ENCODE measurements around the gene ING5.

The ING5 gene

DNA sequence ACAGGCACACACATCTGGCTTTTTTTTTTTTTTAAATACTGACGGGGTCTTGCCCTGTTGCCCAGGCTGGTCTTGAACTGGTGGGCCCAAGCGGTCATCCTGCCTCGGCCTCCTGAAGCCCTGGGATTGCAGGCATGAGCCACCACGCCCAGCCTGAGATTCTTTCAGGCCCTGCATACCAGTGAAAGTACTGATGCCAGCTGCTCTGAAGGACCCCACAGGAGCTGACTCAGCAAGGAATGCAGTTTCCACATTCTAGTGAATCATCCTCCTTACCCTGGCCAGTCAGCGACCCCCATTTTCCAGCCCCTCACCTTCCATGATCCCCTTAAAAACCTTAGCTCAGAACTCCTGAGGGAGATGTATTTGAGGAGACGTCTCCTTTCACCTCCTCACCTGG, 9.4 kb upstream of the ING5 start:
- Histone ChIP-seq H3K4me3 (ENCODE audit: low read depth, low read length) (no peak overlapping the region), H3K27me3 (ENCODE audit: control insufficient read depth, insufficient read depth, low read length) (no peaks in the 10 kb centered on the region), H3K9ac (ENCODE audit: low read depth, low read length) (no peak overlapping the region), H3K36me3 (ENCODE audit: control insufficient read depth, insufficient read depth, low read length) (peaks cover 8% of the 10 kb centered on the region), H3K9me3 (ENCODE audit: control insufficient read depth, insufficient read depth, low read length) (no peaks in the 10 kb centered on the region), H3K4me1 (ENCODE audit: control insufficient read depth, insufficient read depth, low read length) (peaks cover 2% of the 10 kb centered on the region)

GRCh38 chr2:241695651-241696050, 6.2 kb upstream of the ING5 start:
- Histone ChIP-seq H3K9ac (ENCODE audit: low read depth, low read length) (no peak overlapping the region), H3K4me1 (ENCODE audit: control insufficient read depth, insufficient read depth, low read length) (no peaks in the 10 kb centered on the region), H3K4me3 (ENCODE audit: low read depth, low read length) (no peak overlapping the region), H3K27me3 (ENCODE audit: control insufficient read depth, insufficient read depth, low read length) (no peaks in the 10 kb centered on the region), H3K9me3 (ENCODE audit: control insufficient read depth, insufficient read depth, low read length) (no peaks in the 10 kb centered on the region), H3K36me3 (ENCODE audit: control insufficient read depth, insufficient read depth, low read length) (peaks cover 3% of the 10 kb centered on the region)

DNA sequence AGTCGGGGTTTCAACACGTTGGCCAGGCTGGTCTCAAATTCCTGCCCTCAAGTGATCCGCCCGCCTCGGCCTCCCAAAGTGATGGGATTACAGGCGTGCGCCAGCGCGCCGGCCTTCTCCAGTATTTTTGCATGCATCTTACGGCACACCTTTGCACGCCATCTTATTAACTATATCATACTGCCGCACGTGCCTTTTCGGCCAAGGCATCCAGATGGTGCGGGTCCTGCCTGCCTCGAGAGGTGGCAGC, 765 bp upstream of the ING5 start:
- peaks cover 3% of the 10 kb centered on the region for H3K4me1 ChIP-seq (ENCODE audit: control insufficient read depth, insufficient read depth, low read length)

DNA sequence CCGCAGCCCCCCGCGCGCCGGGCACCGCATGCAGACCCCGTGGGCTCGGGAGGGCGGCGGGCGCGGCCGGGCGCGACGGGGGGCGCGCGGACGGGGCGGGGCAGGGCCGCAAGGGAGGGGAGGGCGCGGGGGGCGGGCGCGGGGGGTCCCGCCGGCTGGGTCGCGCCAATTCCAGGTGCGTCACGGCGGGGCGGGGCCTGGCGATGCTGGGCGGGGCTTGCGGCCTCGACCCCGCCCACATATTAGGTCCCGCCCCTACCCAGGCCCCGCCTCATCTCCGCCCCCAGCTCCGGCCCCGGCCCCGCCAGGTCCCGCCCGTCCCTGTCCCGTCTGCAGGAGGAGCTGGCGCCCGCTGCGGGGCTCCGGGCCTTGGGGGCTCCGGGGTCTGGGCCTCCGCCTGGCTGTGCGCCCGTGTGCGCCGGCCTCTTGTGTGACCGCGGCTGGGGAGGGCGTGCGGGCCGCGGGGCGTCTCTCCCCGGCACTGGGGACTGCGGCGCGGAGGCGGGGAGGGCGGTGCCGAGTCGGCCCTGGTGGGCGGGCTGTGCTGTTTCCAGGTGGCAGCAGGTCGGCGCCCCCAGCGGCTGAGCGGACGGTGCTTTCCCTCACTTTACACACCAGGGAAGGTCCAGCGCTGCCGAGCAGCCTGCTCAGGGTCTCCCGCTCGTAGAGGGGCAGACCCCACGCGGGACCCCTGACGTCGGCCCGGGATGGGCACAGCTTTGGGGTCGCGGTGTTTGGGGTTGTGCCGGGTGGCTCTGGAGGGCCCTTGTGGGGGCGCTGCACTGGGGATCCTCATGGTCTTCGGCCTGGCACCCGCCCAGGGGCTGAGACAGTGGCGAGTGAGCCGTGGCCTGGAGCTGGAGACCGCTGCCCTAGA, 554 bp downstream of the ING5 start:
- Histone ChIP-seq H3K36me3 (ENCODE audit: control insufficient read depth, insufficient read depth, low read length) (peaks cover 15% of the 10 kb centered on the region), H3K4me3 (ENCODE audit: low read depth, low read length) (peak overlapping the region; percentile 70), H3K9ac (ENCODE audit: low read depth, low read length) (peak overlapping the region; percentile 60), H3K9me3 (ENCODE audit: control insufficient read depth, insufficient read depth, low read length) (no peaks in the 10 kb centered on the region), H3K4me1 (ENCODE audit: control insufficient read depth, insufficient read depth, low read length) (peaks cover 3% of the 10 kb centered on the region), H3K27me3 (ENCODE audit: control insufficient read depth, insufficient read depth, low read length) (no peaks in the 10 kb centered on the region)

More for the DNA sequence above, 765 bp upstream of the ING5 start:
- no peaks in the 10 kb centered on the region for H3K9me3 ChIP-seq (ENCODE audit: control insufficient read depth, insufficient read depth, low read length)
- no peaks in the 10 kb centered on the region for H3K27me3 ChIP-seq (ENCODE audit: control insufficient read depth, insufficient read depth, low read length)
- peak overlapping the region; percentile 74 for H3K4me3 ChIP-seq (ENCODE audit: low read depth, low read length)
- H3K36me3 ChIP-seq (ENCODE audit: control insufficient read depth, insufficient read depth, low read length): peaks cover 12% of the 10 kb centered on the region
- peak overlapping the region; percentile 79 for H3K9ac ChIP-seq (ENCODE audit: low read depth, low read length)

DNA sequence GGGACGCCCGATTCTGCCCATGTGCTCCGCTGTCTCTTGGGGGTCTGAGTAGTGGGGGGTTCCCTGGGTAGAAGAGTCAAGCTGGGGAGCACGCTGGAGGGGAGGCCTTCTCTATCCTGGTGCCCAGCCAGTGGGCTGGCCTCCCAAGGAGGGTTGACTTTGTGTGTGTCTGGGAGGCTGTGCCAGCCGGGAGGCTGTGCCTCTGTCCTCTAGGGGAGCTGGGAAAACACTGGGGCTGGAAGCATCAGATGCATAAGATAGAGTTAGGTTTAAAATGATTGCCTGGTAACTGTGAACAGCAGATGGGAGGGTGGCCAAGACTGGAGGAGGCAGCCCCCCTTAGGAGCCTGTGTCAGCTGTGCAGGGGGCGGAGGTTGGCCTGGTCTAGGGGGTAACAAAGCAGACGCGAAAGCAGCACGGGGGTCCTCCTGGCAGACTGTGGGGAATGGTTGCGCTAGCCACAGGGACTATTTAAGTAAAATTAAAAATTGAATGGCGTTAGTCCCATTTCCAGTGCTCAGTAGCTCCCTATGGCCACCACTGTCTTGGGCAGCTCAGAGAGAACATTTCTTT, 1.3 kb downstream of the ING5 start:
- peaks cover 15% of the 10 kb centered on the region for H3K36me3 ChIP-seq (ENCODE audit: control insufficient read depth, insufficient read depth, low read length)
- peak overlapping the region; percentile 70 for H3K4me3 ChIP-seq (ENCODE audit: low read depth, low read length)
- H3K9me3 ChIP-seq (ENCODE audit: control insufficient read depth, insufficient read depth, low read length): no peaks in the 10 kb centered on the region
- no peaks in the 10 kb centered on the region for H3K27me3 ChIP-seq (ENCODE audit: control insufficient read depth, insufficient read depth, low read length)
- H3K4me1 ChIP-seq (ENCODE audit: control insufficient read depth, insufficient read depth, low read length): peaks cover 3% of the 10 kb centered on the region
- peak overlapping the region; percentile 60 for H3K9ac ChIP-seq (ENCODE audit: low read depth, low read length)

DNA sequence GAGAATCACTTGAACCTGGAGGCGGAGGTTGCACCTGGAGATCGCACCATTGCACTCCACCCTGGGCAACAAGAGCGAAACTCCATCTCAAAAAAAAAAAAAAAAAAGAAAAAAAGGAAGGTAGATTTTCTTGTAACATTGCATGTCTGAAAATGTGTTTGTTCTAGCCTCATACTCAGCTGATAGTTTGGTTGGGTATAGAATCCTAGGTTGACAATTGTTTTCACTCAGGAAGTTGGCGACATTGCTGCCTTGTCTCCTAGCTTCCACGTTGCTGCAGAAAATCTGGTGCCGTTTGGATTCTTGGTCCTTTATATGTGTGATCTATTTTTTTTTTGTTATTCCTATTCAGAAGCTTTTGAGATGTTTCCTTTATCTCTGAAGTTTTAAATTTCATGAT, 4.7 kb downstream of the ING5 start:
- no peak overlapping the region for H3K4me3 ChIP-seq (ENCODE audit: low read depth, low read length)
- H3K4me1 ChIP-seq (ENCODE audit: control insufficient read depth, insufficient read depth, low read length): peaks cover 3% of the 10 kb centered on the region
- peaks cover 33% of the 10 kb centered on the region for H3K36me3 ChIP-seq (ENCODE audit: control insufficient read depth, insufficient read depth, low read length)
- no peak overlapping the region for H3K9ac ChIP-seq (ENCODE audit: low read depth, low read length)
- H3K9me3 ChIP-seq (ENCODE audit: control insufficient read depth, insufficient read depth, low read length): no peaks in the 10 kb centered on the region
- no peaks in the 10 kb centered on the region for H3K27me3 ChIP-seq (ENCODE audit: control insufficient read depth, insufficient read depth, low read length)

DNA sequence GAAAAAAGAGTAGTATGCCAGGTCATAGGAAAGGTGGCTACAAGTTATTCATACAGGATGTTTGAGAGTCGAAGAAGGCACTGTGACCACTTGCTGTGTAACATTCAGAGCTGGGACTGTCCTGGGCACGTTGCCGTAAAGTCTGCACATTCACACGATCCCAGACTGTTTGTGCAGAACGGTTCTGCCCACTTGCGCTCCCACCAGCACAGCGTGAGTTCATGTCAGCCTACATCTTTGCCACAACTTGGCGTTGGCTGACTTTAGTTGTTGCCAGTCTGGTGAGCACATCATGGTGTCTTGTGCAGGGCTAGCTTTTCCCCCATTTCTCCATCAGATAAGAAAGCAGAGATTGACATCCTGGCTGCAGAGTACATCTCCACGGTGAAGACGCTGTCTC, 7.0 kb downstream of the ING5 start:
- peaks cover 40% of the 10 kb centered on the region for H3K36me3 ChIP-seq (ENCODE audit: control insufficient read depth, insufficient read depth, low read length)
- H3K4me3 ChIP-seq (ENCODE audit: low read depth, low read length): no peak overlapping the region
- H3K27me3 ChIP-seq (ENCODE audit: control insufficient read depth, insufficient read depth, low read length): no peaks in the 10 kb centered on the region
- H3K9ac ChIP-seq (ENCODE audit: low read depth, low read length): no peak overlapping the region
- H3K4me1 ChIP-seq (ENCODE audit: control insufficient read depth, insufficient read depth, low read length): no peaks in the 10 kb centered on the region
- H3K9me3 ChIP-seq (ENCODE audit: control insufficient read depth, insufficient read depth, low read length): no peaks in the 10 kb centered on the region

DNA sequence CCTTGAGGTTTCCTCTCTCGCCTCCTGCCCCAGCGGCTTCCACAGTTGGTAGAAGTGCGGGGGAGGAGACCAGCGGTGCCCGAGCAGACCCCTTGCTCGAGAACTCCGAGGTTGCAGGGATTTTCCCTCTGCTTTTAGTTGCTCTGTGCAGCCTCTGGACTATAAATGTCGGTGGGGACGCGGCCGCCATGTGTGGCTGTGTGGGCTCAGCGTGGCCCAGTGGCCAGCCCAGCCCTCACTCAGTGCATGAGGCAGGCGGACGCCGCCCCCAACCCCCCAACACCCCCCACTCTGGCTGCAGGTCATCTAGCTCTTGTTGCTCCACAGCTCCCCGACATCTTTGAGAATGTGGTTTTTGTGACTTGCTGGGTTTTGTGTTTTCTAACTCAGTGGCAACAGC, 17.3 kb downstream of the ING5 start:
- Histone ChIP-seq H3K4me1 (ENCODE audit: control insufficient read depth, insufficient read depth, low read length) (no peaks in the 10 kb centered on the region), H3K4me3 (ENCODE audit: low read depth, low read length) (no peak overlapping the region), H3K36me3 (ENCODE audit: control insufficient read depth, insufficient read depth, low read length) (peaks cover 46% of the 10 kb centered on the region), H3K9me3 (ENCODE audit: control insufficient read depth, insufficient read depth, low read length) (peaks cover 5% of the 10 kb centered on the region), H3K27me3 (ENCODE audit: control insufficient read depth, insufficient read depth, low read length) (no peaks in the 10 kb centered on the region), H3K9ac (ENCODE audit: low read depth, low read length) (no peak overlapping the region)

DNA sequence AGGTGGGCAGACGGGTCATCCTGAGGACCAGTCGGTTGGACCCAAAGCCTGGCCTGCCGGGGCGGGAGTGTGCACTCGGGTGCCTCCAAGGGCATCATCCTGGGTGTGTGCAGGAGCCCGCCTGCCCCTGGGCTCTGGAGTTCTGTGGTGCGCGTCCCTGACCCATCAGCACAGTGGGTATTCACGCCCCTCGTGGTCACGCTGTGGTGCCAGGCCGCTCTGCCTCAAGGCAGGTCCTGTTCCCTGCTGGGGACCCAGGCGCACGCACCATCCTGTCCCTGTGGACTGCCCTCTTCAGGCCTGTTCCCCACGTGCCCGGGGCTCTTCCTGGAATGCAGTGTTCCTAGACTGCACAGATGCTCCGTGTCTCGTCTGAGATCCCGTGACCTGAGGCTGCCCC, 18.3 kb downstream of the ING5 start:
- peaks cover 43% of the 10 kb centered on the region for H3K36me3 ChIP-seq (ENCODE audit: control insufficient read depth, insufficient read depth, low read length)
- H3K4me3 ChIP-seq (ENCODE audit: low read depth, low read length): no peak overlapping the region
- no peak overlapping the region for H3K9ac ChIP-seq (ENCODE audit: low read depth, low read length)
- peaks cover 5% of the 10 kb centered on the region for H3K9me3 ChIP-seq (ENCODE audit: control insufficient read depth, insufficient read depth, low read length)
- H3K4me1 ChIP-seq (ENCODE audit: control insufficient read depth, insufficient read depth, low read length): no peaks in the 10 kb centered on the region
- H3K27me3 ChIP-seq (ENCODE audit: control insufficient read depth, insufficient read depth, low read length): no peaks in the 10 kb centered on the region

- Histone ChIP-seq H3K27me3 (ENCODE audit: control insufficient read depth, insufficient read depth, low read length) (no peaks in the 10 kb centered on the region), H3K4me3 (ENCODE audit: low read depth, low read length) (no peak overlapping the region), H3K9me3 (ENCODE audit: control insufficient read depth, insufficient read depth, low read length) (peaks cover 5% of the 10 kb centered on the region), H3K9ac (ENCODE audit: low read depth, low read length) (no peak overlapping the region), H3K36me3 (ENCODE audit: control insufficient read depth, insufficient read depth, low read length) (peaks cover 43% of the 10 kb centered on the region), H3K4me1 (ENCODE audit: control insufficient read depth, insufficient read depth, low read length) (no peaks in the 10 kb centered on the region)
Observed at GRCh38 chr2:241720560-241720959, 18.7 kb downstream of the ING5 start.

DNA sequence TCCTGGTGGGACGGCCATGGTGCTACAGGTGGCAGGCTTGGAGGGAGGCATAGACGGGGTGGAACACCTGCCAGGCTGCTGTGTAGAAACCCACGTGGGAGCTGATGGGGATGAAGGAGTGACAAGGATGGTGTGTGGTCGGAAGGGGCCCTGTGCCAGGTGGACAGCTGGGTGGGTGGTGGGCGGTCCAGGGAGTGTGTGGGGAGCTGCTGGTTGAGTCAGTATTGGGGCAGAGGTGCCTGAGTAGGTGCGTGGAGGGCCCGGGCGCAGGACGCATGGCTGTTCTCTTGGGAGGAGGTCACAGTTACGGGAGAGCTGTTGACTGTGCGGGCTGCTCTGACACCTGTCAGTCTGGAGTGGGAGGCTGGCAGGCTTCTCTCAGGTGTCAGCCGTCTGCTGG, 20.0 kb downstream of the ING5 start:
- Histone ChIP-seq H3K36me3 (ENCODE audit: control insufficient read depth, insufficient read depth, low read length) (peaks cover 43% of the 10 kb centered on the region), H3K27me3 (ENCODE audit: control insufficient read depth, insufficient read depth, low read length) (no peaks in the 10 kb centered on the region), H3K4me3 (ENCODE audit: low read depth, low read length) (no peak overlapping the region), H3K4me1 (ENCODE audit: control insufficient read depth, insufficient read depth, low read length) (no peaks in the 10 kb centered on the region), H3K9ac (ENCODE audit: low read depth, low read length) (no peak overlapping the region), H3K9me3 (ENCODE audit: control insufficient read depth, insufficient read depth, low read length) (peaks cover 5% of the 10 kb centered on the region)

DNA sequence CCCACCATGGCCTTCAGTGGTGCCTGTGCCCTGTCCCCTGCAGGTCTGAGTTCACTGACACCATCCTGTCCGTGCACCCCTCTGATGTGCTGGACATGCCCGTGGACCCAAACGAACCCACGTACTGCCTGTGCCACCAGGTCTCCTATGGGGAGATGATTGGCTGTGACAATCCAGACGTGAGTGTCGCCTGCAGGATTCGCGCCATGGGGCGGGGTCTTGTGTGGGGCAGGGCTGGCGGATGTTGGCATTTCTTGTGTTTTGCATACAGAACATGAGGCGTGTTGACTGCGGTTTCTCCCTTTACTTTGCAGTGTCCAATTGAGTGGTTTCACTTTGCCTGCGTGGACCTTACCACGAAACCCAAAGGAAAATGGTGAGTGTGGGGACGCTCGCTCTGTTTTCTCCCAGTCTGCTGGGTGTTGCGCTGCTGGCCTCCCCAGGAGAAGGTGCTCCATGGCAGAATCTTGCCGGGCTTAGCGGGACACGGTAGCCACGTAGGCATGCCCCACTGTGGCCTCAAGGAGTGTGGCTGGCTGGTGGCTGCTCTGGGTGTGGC, 21.1 kb downstream of the ING5 start:
- H3K9ac ChIP-seq (ENCODE audit: low read depth, low read length): no peak overlapping the region
- no peaks in the 10 kb centered on the region for H3K27me3 ChIP-seq (ENCODE audit: control insufficient read depth, insufficient read depth, low read length)
- no peak overlapping the region for H3K4me3 ChIP-seq (ENCODE audit: low read depth, low read length)
- H3K36me3 ChIP-seq (ENCODE audit: control insufficient read depth, insufficient read depth, low read length): peaks cover 43% of the 10 kb centered on the region
- H3K9me3 ChIP-seq (ENCODE audit: control insufficient read depth, insufficient read depth, low read length): peaks cover 5% of the 10 kb centered on the region
- no peaks in the 10 kb centered on the region for H3K4me1 ChIP-seq (ENCODE audit: control insufficient read depth, insufficient read depth, low read length)

Data from iPS-15b (cell line).